ENCODE data around the gene PTPRN2. TPM values are rescaled to one million over a fixed set of nuclear protein-coding genes. Genes with fewer than 3 reads are reported as not detected.

PTPRN2 gene
- total and polyA plus RNA-seq, 2 of the 8 experiments (the other 6 are each of a cell fraction or from before 2014, with no cell fraction given) = 2.6 to 4.5 TPM

- TF ChIP-seq CHD7 (IDR thresholded peaks at IDR 0.05; ENCODE audit: insufficient replicate concordance, low read length) = no peak
- TF ChIP-seq CTCF (IDR thresholded peaks at IDR 0.05; ENCODE audit: control extremely low read depth in 1 of 3, insufficient read depth in 1 of 3, low read depth in 1 of 3, low read length in 3 of 3) = peak in 2 of 3 experiments; percentile 9 to 26; a peak in 2 of 4 replicates
- TF ChIP-seq KDM4A (IDR thresholded peaks at IDR 0.05; ENCODE audit: low read depth, low read length, severe bottlenecking) = no peak
- TF ChIP-seq NANOG (IDR thresholded peaks at IDR 0.05; ENCODE audit: insufficient read depth, low read depth, low read length, poor library complexity, severe bottlenecking) = no peak
- TF ChIP-seq SIX5 (IDR thresholded peaks at IDR 0.05; ENCODE audit: low read depth, low read length) = no peak
- peak in 1 of 2 experiments; percentile 14; a peak in 1 of 4 replicates for TF ChIP-seq RAD21 (IDR thresholded peaks at IDR 0.05 in 1 of 2, conservative IDR thresholded peaks at IDR 0.05 in 1 of 2; ENCODE audit: low read depth in 2 of 2, low read length in 2 of 2)
These were observed 92.4 kb downstream of the PTPRN2 start (continued) for GRCh38 chr7:158495216-158495615.

Measured in H1 (cell line).